ENCODE measurements around the gene CDK3. TPM values are rescaled to one million over a fixed set of nuclear protein-coding genes. Genes with fewer than 3 reads are reported as not detected.
A peak's percentile ranks its signal among the peaks of the same experiment; 100 is the strongest.

Gene CDK3
- total RNA-seq, 1 experiment from 2014 or later = 7.1 TPM

- H3K79me2 ChIP-seq (ENCODE audit: insufficient read depth, low read length) = peaks cover 19% of the 10 kb centered on the region; the same call in 1 of the 2 replicates
- TF ChIP-seq POLR2AphosphoS5 (IDR thresholded peaks at IDR 0.05; ENCODE audit: low read depth, low read length) (peak; percentile 21; the same call in 1 of the 2 replicates), ZNF274 (IDR thresholded peaks at IDR 0.05; ENCODE audit: low read depth, low read length) (no peak)
- no peaks in the 10 kb centered on the region for H3K9me2 ChIP-seq (ENCODE audit: insufficient read depth)
- peaks cover 12 to 32% of the 10 kb centered on the region in 2 experiments for H3K4me1 ChIP-seq (ENCODE audit: control insufficient read depth in 1 of 2, insufficient read depth in 2 of 2, low read length in 2 of 2)
- DNase-seq (ENCODE audit: low read depth, low spot score) = no peak
- ChIA-PET RAD21 (ENCODE audit: low non-redundant PET in 1 of 2, low total read pairs in 2 of 2, uncharacterized antibody in 2 of 2, unreplicated experiment in 2 of 2) (interaction anchor here in 1 of 2 experiments (0.7 kb wide), 1 partner anchor 335 kb away, joined by 3 read pairs; no protein-coding TSS in a partner anchor), CTCF (interaction anchor here (1.0 kb wide), 1 partner anchor 34 kb away, joined by 3 read pairs; no protein-coding TSS in a partner anchor), POLR2A (no interaction called here)
- no peaks in the 10 kb centered on the region for H3K27me3 ChIP-seq (ENCODE audit: insufficient read depth, low read length)
- no peaks in the 10 kb centered on the region; a peak in 1 of 4 replicates for H3K36me3 ChIP-seq (ENCODE audit: control insufficient read depth in 1 of 2, insufficient read depth in 2 of 2, low read length in 2 of 2)
- no peak for ATAC-seq
- H4K20me1 ChIP-seq (ENCODE audit: insufficient read depth) = no peaks in the 10 kb centered on the region
- BruUV-seq (replicated peaks) = no TSS peak
- H3K4me2 ChIP-seq (ENCODE audit: low read length) = peak overlapping the region; percentile 80
- peak overlapping the region; percentile 97 for H3K9ac ChIP-seq (ENCODE audit: low read length)
- no peaks in the 10 kb centered on the region for H3K9me3 ChIP-seq (ENCODE audit: control insufficient read depth in 1 of 2, insufficient read depth in 1 of 2, low read depth in 1 of 2, low read length in 2 of 2)
- H3K4me3 ChIP-seq (replicated peaks in 1 of 2; ENCODE audit: low read depth in 1 of 2, low read length in 2 of 2) = peak overlapping the region; percentile 63 to 95
- intact Hi-C loops (cut with micrococcal nuclease) = no loop called here
- H2AFZ ChIP-seq (ENCODE audit: low read depth, low read length, poor library complexity, severe bottlenecking) = no peak overlapping the region
- peak overlapping the region; percentile 95 for H3K27ac ChIP-seq (ENCODE audit: low read depth, low read length)
Observed at GRCh38 chr17:75980188-75981018, 20.3 kb upstream of the CDK3 start.

DNA sequence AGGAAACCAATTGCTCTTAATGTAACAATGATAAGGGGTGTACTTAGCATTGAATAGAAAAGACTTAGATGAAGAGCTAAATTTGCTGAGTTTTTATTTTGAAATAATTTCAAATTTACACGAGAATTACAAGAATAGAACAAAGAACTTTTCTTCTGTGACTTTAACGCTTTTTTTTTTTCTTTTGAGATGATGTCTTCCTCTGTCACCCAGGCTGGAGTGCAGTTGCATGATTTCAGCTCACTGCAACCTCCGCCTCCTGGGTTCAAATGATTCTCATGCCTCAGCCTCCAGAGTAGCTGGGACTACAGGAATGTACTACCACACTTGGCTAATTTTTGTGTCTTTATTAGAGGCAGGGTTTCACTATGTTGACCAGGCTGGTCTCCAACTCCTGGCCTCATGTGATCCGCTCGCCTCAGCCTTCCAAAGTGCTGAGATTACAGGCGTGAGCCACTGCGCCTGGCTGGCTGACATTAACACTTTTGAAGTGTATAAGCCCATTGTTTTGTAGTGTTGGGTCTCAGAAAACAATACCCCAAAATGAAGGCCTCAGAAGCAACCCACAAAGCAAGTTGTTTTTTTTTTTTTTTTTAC, 19.5 kb upstream of the CDK3 start:
- no peak overlapping the region for H2AFZ ChIP-seq (ENCODE audit: low read depth, low read length, poor library complexity, severe bottlenecking)
- ChIA-PET RAD21 (ENCODE audit: low non-redundant PET in 1 of 2, low total read pairs in 2 of 2, uncharacterized antibody in 2 of 2, unreplicated experiment in 2 of 2) (no interaction called here), CTCF (interaction anchor here (0.8 kb wide), 1 partner anchor 76 kb away, joined by 4 read pairs; no protein-coding TSS in a partner anchor), POLR2A (no interaction called here)
- intact Hi-C loops (cut with micrococcal nuclease) = no loop called here
- H3K4me2 ChIP-seq (ENCODE audit: low read length) = peak overlapping the region; percentile 80; the same call in 1 of the 2 replicates
- no peaks in the 10 kb centered on the region; a peak in 1 of 4 replicates for H3K36me3 ChIP-seq (ENCODE audit: control insufficient read depth in 1 of 2, insufficient read depth in 2 of 2, low read length in 2 of 2)
- ATAC-seq = no peak
- no peaks in the 10 kb centered on the region for H3K27me3 ChIP-seq (ENCODE audit: insufficient read depth, low read length)
- H3K9me2 ChIP-seq (ENCODE audit: insufficient read depth) = no peaks in the 10 kb centered on the region
- H4K20me1 ChIP-seq (ENCODE audit: insufficient read depth) = no peaks in the 10 kb centered on the region
- no peaks in the 10 kb centered on the region for H3K9me3 ChIP-seq (ENCODE audit: control insufficient read depth in 1 of 2, insufficient read depth in 1 of 2, low read depth in 1 of 2, low read length in 2 of 2)
- H3K4me1 ChIP-seq (ENCODE audit: control insufficient read depth in 1 of 2, insufficient read depth in 2 of 2, low read length in 2 of 2) = peaks cover 12 to 32% of the 10 kb centered on the region in 2 experiments
- H3K27ac ChIP-seq (ENCODE audit: low read depth, low read length) = no peak overlapping the region; the same call in 1 of the 2 replicates
- peaks cover 19% of the 10 kb centered on the region; the same call in 1 of the 2 replicates for H3K79me2 ChIP-seq (ENCODE audit: insufficient read depth, low read length)
- no peak overlapping the region for H3K9ac ChIP-seq (ENCODE audit: low read length)
- DNase-seq (ENCODE audit: low read depth, low spot score) = no peak
- H3K4me3 ChIP-seq (replicated peaks in 1 of 2; ENCODE audit: low read depth in 1 of 2, low read length in 2 of 2) = no peak overlapping the region
- BruUV-seq (replicated peaks) = no TSS peak
- TF ChIP-seq JUND (IDR thresholded peaks at IDR 0.05) (no peak), TCF7L2 (IDR thresholded peaks at IDR 0.05; ENCODE audit: borderline replicate concordance, extremely low read depth, insufficient read depth, insufficient read length) (no peak), RAD21 (IDR thresholded peaks at IDR 0.05; ENCODE audit: low read depth) (no peak), SRF (IDR thresholded peaks at IDR 0.05; ENCODE audit: low read depth) (no peak), EZH2phosphoT487 (IDR thresholded peaks at IDR 0.05; ENCODE audit: borderline replicate concordance) (no peak), CBX3 (IDR thresholded peaks at IDR 0.05; ENCODE audit: low read depth) (no peak), ZNF274 (IDR thresholded peaks at IDR 0.05; ENCODE audit: low read depth, low read length) (no peak), POLR2A (IDR thresholded peaks at IDR 0.05; ENCODE audit: borderline replicate concordance, extremely low read depth, insufficient read depth, insufficient read length) (no peak), ZFX (IDR thresholded peaks at IDR 0.05) (no peak), SIN3A (IDR thresholded peaks at IDR 0.05; ENCODE audit: low read depth) (no peak), YY1 (IDR thresholded peaks at IDR 0.05; ENCODE audit: extremely low read depth, insufficient replicate concordance, low read depth, low read length) (no peak), ELF1 (IDR thresholded peaks at IDR 0.05; ENCODE audit: borderline replicate concordance, low read depth) (no peak), SP1 (IDR thresholded peaks at IDR 0.05; ENCODE audit: low read depth) (no peak), EZH2 (IDR thresholded peaks at IDR 0.05) (no peak)
- TF ChIP-seq, protein P1, sequence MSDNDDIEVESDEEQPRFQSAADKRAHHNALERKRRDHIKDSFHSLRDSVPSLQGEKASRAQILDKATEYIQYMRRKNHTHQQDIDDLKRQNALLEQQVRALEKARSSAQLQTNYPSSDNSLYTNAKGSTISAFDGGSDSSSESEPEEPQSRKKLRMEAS (IDR thresholded peaks at IDR 0.05) = no peak
- TF ChIP-seq, protein P2, sequence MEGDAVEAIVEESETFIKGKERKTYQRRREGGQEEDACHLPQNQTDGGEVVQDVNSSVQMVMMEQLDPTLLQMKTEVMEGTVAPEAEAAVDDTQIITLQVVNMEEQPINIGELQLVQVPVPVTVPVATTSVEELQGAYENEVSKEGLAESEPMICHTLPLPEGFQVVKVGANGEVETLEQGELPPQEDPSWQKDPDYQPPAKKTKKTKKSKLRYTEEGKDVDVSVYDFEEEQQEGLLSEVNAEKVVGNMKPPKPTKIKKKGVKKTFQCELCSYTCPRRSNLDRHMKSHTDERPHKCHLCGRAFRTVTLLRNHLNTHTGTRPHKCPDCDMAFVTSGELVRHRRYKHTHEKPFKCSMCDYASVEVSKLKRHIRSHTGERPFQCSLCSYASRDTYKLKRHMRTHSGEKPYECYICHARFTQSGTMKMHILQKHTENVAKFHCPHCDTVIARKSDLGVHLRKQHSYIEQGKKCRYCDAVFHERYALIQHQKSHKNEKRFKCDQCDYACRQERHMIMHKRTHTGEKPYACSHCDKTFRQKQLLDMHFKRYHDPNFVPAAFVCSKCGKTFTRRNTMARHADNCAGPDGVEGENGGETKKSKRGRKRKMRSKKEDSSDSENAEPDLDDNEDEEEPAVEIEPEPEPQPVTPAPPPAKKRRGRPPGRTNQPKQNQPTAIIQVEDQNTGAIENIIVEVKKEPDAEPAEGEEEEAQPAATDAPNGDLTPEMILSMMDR (IDR thresholded peaks at IDR 0.05 in 2 of 3, conservative IDR thresholded peaks at IDR 0.05 in 1 of 3; ENCODE audit: borderline replicate concordance in 1 of 3, insufficient read depth in 1 of 3, low read depth in 2 of 3, low read length in 2 of 3) = no peak
